Esophagus squamous epithelium (tissue), 4 donors: ENCODE results near the gene KRTAP4-2.

Source experiments
- CTCF ChIP-seq, 6 experiments: fragments of 450-650 bp in 4 of 6; fragments of 200-600 bp in 2 of 6; sonication (generic) in 2 of 6; IDR thresholded peaks; one replicate each; pipeline ENCODE4 v1.5.1; 2016 to 2019; ENCODE audit warnings: antibody characterized with exemption in 6 of 6, mild to moderate bottlenecking in 4 of 6, moderate library complexity in 4 of 6
- POLR2A ChIP-seq, 4 donors: fragments of 450-650 bp; IDR thresholded peaks; one replicate each; pipeline ENCODE4 v1.6.1; 2017; ENCODE audit warnings: antibody characterized with exemption in 4 of 4, mild to moderate bottlenecking in 4 of 4, moderate library complexity in 3 of 4

GRCh38 chr17:41141361-41141760 lies 36.7 kb downstream of the KRTAP4-2 start:
- TF ChIP-seq CTCF (IDR thresholded peaks at IDR 0.05) (no peak), POLR2A (IDR thresholded peaks at IDR 0.05) (no peak)
